K562 (cell line): ENCODE data around the gene SLC15A3. TPM values are rescaled to one million over a fixed set of nuclear protein-coding genes. Genes with fewer than 3 reads are reported as not detected.

Experiments used
- KDM1A ChIP-seq, 2 experiments: fragments of 450-650 bp; IDR thresholded peaks; 2 replicates each; pipeline ENCODE4 v1.6.1; 2016; ENCODE audit warnings: mild to moderate bottlenecking in 2 of 2
- L3MBTL2 ChIP-seq: fragments of 450-650 bp; IDR thresholded peaks from 2 replicates; pipeline ENCODE4 v1.6.1; 2016; ENCODE audit warnings: mild to moderate bottlenecking, moderate library complexity
- MYC ChIP-seq, 2 experiments: fragments of 250-450 bp in 1 of 2; sonication (Bioruptor Pico) in 1 of 2; IDR thresholded peaks; 2 replicates each; pipeline versions ENCODE4 v1.5.1 to v1.6.1; 2012 to 2021; ENCODE audit warnings: low read depth in 2 of 2, borderline replicate concordance in 1 of 2, improper control_type of control experiment in 1 of 2, low read length in 1 of 2, mild to moderate bottlenecking in 1 of 2, moderate library complexity in 1 of 2
- RAD21 ChIP-seq, 2 experiments: fragments of 250-450 bp in 1 of 2; fragments of 450-650 bp in 1 of 2; sonication (Bioruptor Pico) in 1 of 2; formaldehyde crosslinking in 1 of 2; IDR thresholded peaks in 1 of 2; conservative IDR thresholded peaks in 1 of 2; 2 replicates each; pipeline versions ENCODE4 v1.4.0 to v1.8.0; 2020 to 2022; ENCODE audit warnings: mild to moderate bottlenecking in 2 of 2, moderate library complexity in 1 of 2
- SMC3 ChIP-seq: conservative IDR thresholded peaks from 2 replicates; pipeline ENCODE4 v1.6.1; 2011; ENCODE audit warnings: low read depth, low read length, improper control_type of control experiment; ENCODE audit not compliant: insufficient read depth
- YY1 ChIP-seq, 3 experiments: IDR thresholded peaks; 2 replicates each; pipeline ENCODE4 v1.6.1; 2011; ENCODE audit warnings: low read length in 2 of 3, mild to moderate bottlenecking in 2 of 3, moderate library complexity in 2 of 3, borderline replicate concordance in 1 of 3, control low read depth in 1 of 3, low read depth in 1 of 3; ENCODE audit not compliant: insufficient read depth in 3 of 3, insufficient replicate concordance in 2 of 3, control insufficient read depth in 1 of 3, insufficient read length in 1 of 3; ENCODE audit errors: extremely low read depth in 1 of 3
- ZNF668 ChIP-seq: fragments of 250-450 bp; sonication (Bioruptor Pico); IDR thresholded peaks from 2 replicates; pipeline ENCODE4 v1.8.0; 2022; ENCODE audit warnings: mild to moderate bottlenecking, inconsistent platforms
- polyA plus RNA-seq, 8 experiments: library from polyadenylated mRNA; depleted of rRNA in 4 of 8; stranded (reverse) in 5 of 8; unstranded in 3 of 8; fragments of >200 nt; fragmentation: Nextera tagmentation in 2 of 8; fragmentation: Illumina TruSeq in 1 of 8; extraction: Ambion mirVana in 2 of 8; extraction: Trizol in 1 of 8; gene quantifications; 2 replicates each; pipeline versions ENCODE4 v1.2.1 to v1.2.3, GENCODE V29; 2011 to 2014; ENCODE audit warnings: inconsistent platforms in 1 of 8, missing spikeins in 1 of 8
- total RNA-seq, 7 experiments: library from RNA; depleted of rRNA in 6 of 7; stranded (reverse); fragments of >200 nt in 6 of 7; fragmentation: Illumina TruSeq in 2 of 7; extraction: Trizol in 2 of 7; gene quantifications; 2 replicates each; pipeline versions ENCODE4 v1.2.1 to v1.2.3, GENCODE V29; 2011 to 2021; ENCODE audit warnings: low replicate concordance in 1 of 7
- TF ChIP-seq, protein P1 (sequence below), 2 experiments: fragments of 450-650 bp; formaldehyde crosslinking in 1 of 2; IDR thresholded peaks; 2 replicates each; pipeline versions ENCODE4 v1.4.0 to v1.6.1; 2014 to 2020; ENCODE audit warnings: mild to moderate bottlenecking in 2 of 2, borderline replicate concordance in 1 of 2, low read depth in 1 of 2
- TF ChIP-seq, protein P2 (sequence below), 3 experiments: IDR thresholded peaks in 2 of 3; conservative IDR thresholded peaks in 1 of 3; 2 replicates each; pipeline ENCODE4 v1.5.1; 2011 to 2012; ENCODE audit warnings: low read length in 3 of 3, mild to moderate bottlenecking in 3 of 3, control low read depth in 2 of 3, improper control_type of control experiment in 1 of 3, inconsistent platforms in 1 of 3, low read depth in 1 of 3, mixed read lengths in 1 of 3, moderate library complexity in 1 of 3; ENCODE audit not compliant: insufficient read depth in 2 of 3
- TF ChIP-seq, protein P3 (sequence below): IDR thresholded peaks from 2 replicates; pipeline ENCODE4 v1.6.1; 2011; ENCODE audit warnings: borderline replicate concordance, low read depth, mild to moderate bottlenecking, moderate library complexity, low read length; ENCODE audit not compliant: insufficient read depth, poor library complexity, severe bottlenecking

SLC15A3 gene
- total and polyA plus RNA-seq, 9 of the 15 experiments (the other 6 are each of a cell fraction or from before 2014, with no cell fraction given): 0.07 to 0.27 TPM; not detected in 7

DNA sequence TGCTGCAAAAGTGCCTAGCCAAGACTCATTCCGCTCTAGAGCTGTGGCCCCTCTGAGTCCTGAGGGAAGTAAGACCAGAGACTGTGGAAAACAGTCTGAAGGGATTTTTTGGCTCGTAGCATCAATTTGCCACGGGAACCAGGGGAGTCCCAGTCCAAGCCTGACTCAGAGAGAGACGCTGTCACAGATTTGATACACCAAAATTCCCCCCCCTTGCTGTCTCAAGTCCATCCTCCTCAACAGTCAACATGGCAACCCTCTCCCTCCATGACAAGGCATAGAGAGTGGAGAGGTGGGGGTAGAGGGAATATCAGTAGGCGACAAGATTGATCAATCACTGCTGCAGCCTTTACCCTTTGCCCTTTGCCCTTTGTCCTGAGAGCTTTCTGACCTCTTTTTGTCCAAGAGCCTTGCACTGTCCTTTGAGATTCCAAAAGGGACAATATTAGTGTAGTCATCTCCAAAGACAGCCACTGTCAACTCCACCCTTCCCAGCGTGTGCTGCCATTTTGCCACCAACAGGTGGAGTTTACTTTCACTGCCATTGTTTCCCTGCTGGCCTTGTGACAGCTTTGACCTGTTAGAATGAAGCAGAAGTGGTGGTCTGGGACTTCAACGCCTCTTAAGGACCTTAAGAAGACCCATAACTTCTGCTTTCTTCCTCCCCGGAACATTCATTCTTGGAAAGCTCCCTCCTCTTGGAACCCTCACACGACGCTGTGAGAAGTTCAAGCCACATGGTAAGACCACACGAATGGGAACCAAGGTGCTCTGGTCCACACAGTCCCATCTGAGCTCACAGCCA lies 7.3 kb downstream of the SLC15A3 start (continued):
- TF ChIP-seq, protein P1, sequence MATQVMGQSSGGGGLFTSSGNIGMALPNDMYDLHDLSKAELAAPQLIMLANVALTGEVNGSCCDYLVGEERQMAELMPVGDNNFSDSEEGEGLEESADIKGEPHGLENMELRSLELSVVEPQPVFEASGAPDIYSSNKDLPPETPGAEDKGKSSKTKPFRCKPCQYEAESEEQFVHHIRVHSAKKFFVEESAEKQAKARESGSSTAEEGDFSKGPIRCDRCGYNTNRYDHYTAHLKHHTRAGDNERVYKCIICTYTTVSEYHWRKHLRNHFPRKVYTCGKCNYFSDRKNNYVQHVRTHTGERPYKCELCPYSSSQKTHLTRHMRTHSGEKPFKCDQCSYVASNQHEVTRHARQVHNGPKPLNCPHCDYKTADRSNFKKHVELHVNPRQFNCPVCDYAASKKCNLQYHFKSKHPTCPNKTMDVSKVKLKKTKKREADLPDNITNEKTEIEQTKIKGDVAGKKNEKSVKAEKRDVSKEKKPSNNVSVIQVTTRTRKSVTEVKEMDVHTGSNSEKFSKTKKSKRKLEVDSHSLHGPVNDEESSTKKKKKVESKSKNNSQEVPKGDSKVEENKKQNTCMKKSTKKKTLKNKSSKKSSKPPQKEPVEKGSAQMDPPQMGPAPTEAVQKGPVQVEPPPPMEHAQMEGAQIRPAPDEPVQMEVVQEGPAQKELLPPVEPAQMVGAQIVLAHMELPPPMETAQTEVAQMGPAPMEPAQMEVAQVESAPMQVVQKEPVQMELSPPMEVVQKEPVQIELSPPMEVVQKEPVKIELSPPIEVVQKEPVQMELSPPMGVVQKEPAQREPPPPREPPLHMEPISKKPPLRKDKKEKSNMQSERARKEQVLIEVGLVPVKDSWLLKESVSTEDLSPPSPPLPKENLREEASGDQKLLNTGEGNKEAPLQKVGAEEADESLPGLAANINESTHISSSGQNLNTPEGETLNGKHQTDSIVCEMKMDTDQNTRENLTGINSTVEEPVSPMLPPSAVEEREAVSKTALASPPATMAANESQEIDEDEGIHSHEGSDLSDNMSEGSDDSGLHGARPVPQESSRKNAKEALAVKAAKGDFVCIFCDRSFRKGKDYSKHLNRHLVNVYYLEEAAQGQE (IDR thresholded peaks at IDR 0.05; ENCODE audit: borderline replicate concordance): 0 out of 2 replicates have a peak, but pooled peaks have one; percentile 8
- TF ChIP-seq, protein P1 (CRISPR knock-in tag; IDR thresholded peaks at IDR 0.05; ENCODE audit: low read depth): no peak
- TF ChIP-seq, protein P2, sequence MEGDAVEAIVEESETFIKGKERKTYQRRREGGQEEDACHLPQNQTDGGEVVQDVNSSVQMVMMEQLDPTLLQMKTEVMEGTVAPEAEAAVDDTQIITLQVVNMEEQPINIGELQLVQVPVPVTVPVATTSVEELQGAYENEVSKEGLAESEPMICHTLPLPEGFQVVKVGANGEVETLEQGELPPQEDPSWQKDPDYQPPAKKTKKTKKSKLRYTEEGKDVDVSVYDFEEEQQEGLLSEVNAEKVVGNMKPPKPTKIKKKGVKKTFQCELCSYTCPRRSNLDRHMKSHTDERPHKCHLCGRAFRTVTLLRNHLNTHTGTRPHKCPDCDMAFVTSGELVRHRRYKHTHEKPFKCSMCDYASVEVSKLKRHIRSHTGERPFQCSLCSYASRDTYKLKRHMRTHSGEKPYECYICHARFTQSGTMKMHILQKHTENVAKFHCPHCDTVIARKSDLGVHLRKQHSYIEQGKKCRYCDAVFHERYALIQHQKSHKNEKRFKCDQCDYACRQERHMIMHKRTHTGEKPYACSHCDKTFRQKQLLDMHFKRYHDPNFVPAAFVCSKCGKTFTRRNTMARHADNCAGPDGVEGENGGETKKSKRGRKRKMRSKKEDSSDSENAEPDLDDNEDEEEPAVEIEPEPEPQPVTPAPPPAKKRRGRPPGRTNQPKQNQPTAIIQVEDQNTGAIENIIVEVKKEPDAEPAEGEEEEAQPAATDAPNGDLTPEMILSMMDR (IDR thresholded peaks at IDR 0.05 in 2 of 3, conservative IDR thresholded peaks at IDR 0.05 in 1 of 3; ENCODE audit: insufficient read depth in 2 of 3, low read depth in 1 of 3, low read length in 3 of 3): peak; percentile 50 to 57 (median 54)
- TF ChIP-seq KDM1A (IDR thresholded peaks at IDR 0.05): peak; percentile 51 to 56; a peak in 1 of 4 replicates
- no peak for TF ChIP-seq ZNF668
- TF ChIP-seq RAD21 (CRISPR knock-in tag; conservative IDR thresholded peaks at IDR 0.05 in 1 of 2, IDR thresholded peaks at IDR 0.05 in 1 of 2): peak in 1 of 2 experiments; percentile 44; a peak in 2 of 4 replicates
- peak in 2 of 3 experiments; percentile 26 to 49 for TF ChIP-seq YY1 (IDR thresholded peaks at IDR 0.05; ENCODE audit: borderline replicate concordance in 1 of 3, control insufficient read depth in 1 of 3, extremely low read depth in 1 of 3, insufficient read depth in 3 of 3, insufficient read length in 1 of 3, insufficient replicate concordance in 2 of 3, low read depth in 1 of 3, low read length in 2 of 3)
- TF ChIP-seq MYC (IDR thresholded peaks at IDR 0.05; ENCODE audit: low read depth, low read length): 0 out of 2 replicates have a peak, but pooled peaks have one; percentile 14
- TF ChIP-seq MYC (CRISPR knock-in tag; IDR thresholded peaks at IDR 0.05; ENCODE audit: borderline replicate concordance, low read depth): no peak
- TF ChIP-seq L3MBTL2: 0 out of 2 replicates have a peak, but pooled peaks have one; percentile 36
- TF ChIP-seq, protein P3, sequence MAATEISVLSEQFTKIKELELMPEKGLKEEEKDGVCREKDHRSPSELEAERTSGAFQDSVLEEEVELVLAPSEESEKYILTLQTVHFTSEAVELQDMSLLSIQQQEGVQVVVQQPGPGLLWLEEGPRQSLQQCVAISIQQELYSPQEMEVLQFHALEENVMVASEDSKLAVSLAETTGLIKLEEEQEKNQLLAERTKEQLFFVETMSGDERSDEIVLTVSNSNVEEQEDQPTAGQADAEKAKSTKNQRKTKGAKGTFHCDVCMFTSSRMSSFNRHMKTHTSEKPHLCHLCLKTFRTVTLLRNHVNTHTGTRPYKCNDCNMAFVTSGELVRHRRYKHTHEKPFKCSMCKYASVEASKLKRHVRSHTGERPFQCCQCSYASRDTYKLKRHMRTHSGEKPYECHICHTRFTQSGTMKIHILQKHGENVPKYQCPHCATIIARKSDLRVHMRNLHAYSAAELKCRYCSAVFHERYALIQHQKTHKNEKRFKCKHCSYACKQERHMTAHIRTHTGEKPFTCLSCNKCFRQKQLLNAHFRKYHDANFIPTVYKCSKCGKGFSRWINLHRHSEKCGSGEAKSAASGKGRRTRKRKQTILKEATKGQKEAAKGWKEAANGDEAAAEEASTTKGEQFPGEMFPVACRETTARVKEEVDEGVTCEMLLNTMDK: peak; percentile 34
- TF ChIP-seq SMC3: 0 out of 2 replicates have a peak, but pooled peaks have one; percentile 27
- TF ChIP-seq, all 486 proteins: peak for 11
